Mucosa of descending colon (tissue), 3 donors: ENCODE data around the gene FAM111A. TPM values are rescaled to one million over a fixed set of nuclear protein-coding genes. Genes with fewer than 3 reads are reported as not detected.
A peak's percentile ranks its signal among the peaks of the same experiment; 100 is the strongest.
"Not testable (repeated sequence)": the region's sequence is repeated elsewhere in the genome, so short reads cannot be mapped to it uniquely, and the experiment has no call there.

Experiments used
- ATAC-seq: fragments of 200-7000 bp; cut with Tn5 transposase; one replicate; pipeline ENCODE4 v1.9.1; 2020; ENCODE audit warnings: mild to moderate bottlenecking, moderate library complexity
- DNase-seq, 3 donors: peaks; one replicate each; pipeline ENCODE4 v3.0.0-alpha.2; 2020
- H3K36me3 ChIP-seq: fragments of 200-600 bp; one replicate; pipeline ENCODE4 v1.8.0; 2021; ENCODE audit warnings: low read depth, mild to moderate bottlenecking
- H3K4me1 ChIP-seq: fragments of 200-600 bp; one replicate; pipeline ENCODE4 v1.8.0; 2021; ENCODE audit warnings: low read depth, mild to moderate bottlenecking
- H3K4me3 ChIP-seq: fragments of 200-600 bp; one replicate; pipeline ENCODE4 v1.8.0; 2021; ENCODE audit warnings: mild to moderate bottlenecking
- H3K9me3 ChIP-seq: fragments of 200-600 bp; one replicate; pipeline ENCODE4 v1.8.0; 2021; ENCODE audit warnings: mild to moderate bottlenecking
- intact Hi-C, 2 donors: fragments of 100-400 bp; cut with DNase I in 1 of 2; cut with micrococcal nuclease in 1 of 2; formaldehyde crosslinking; loops; one replicate each; pipeline versions ENCODE4 v1.11.0 to v1.11.1; 2022; cut with DNase I, micrococcal nuclease
- total RNA-seq, 3 donors: library from RNA; stranded (reverse); fragmentation: NEBNext Ultra II Directional in 2 of 3; extraction: Animal tissue kit (Norgen Biotek cat#: 25700) in 2 of 3; gene quantifications; one replicate each; pipeline versions ENCODE4 v1.2.1 to v1.2.4, GENCODE V29; 2021 to 2023
- TF ChIP-seq, protein P1 (sequence below): fragments of 200-600 bp; IDR thresholded peaks from one replicate; pipeline ENCODE4 v1.8.0; 2022; ENCODE audit warnings: antibody characterized with exemption, mild to moderate bottlenecking
- donor health status: DM: no; HTN: no; CAD: no; lungs with moderate emphysema.
- donor health status: DM: no; HTN: no; CAD: no.
- donor health status: DM: no; HTN: yes; CAD: no.

The FAM111A gene
- total RNA-seq, 3 donors from 2014 or later = 33.6 to 36.0 (median 35.6) TPM

DNA sequence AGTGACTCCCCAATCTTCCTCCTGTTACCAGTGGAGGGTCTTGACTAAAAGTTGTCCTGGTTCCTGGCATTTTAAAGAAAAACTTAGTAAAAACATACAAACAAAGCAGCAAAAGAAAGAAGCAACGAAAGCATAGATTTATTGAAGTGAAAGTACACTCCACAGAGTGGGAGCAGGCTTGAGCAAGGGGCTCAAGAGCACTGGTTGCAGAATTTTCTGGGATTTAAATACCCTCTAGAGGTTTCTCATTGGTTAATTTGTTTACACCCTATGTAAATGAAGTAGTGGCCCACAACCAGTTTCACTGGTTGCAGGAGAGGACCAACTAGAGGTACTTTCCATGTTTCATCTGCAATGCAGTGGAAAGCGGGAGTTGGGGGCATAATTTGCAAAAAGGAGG, 24.9 kb upstream of the FAM111A start:
- no peaks in the 10 kb centered on the region for H3K36me3 ChIP-seq
- intact Hi-C loops = no loop called here
- TF ChIP-seq, protein P1, sequence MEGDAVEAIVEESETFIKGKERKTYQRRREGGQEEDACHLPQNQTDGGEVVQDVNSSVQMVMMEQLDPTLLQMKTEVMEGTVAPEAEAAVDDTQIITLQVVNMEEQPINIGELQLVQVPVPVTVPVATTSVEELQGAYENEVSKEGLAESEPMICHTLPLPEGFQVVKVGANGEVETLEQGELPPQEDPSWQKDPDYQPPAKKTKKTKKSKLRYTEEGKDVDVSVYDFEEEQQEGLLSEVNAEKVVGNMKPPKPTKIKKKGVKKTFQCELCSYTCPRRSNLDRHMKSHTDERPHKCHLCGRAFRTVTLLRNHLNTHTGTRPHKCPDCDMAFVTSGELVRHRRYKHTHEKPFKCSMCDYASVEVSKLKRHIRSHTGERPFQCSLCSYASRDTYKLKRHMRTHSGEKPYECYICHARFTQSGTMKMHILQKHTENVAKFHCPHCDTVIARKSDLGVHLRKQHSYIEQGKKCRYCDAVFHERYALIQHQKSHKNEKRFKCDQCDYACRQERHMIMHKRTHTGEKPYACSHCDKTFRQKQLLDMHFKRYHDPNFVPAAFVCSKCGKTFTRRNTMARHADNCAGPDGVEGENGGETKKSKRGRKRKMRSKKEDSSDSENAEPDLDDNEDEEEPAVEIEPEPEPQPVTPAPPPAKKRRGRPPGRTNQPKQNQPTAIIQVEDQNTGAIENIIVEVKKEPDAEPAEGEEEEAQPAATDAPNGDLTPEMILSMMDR = no peak
- DNase-seq (no peak), ATAC-seq (no peak)
- H3K9me3 ChIP-seq = peaks cover 21% of the 10 kb centered on the region
- no peak overlapping the region for H3K4me3 ChIP-seq
- no peaks in the 10 kb centered on the region for H3K4me1 ChIP-seq

DNA sequence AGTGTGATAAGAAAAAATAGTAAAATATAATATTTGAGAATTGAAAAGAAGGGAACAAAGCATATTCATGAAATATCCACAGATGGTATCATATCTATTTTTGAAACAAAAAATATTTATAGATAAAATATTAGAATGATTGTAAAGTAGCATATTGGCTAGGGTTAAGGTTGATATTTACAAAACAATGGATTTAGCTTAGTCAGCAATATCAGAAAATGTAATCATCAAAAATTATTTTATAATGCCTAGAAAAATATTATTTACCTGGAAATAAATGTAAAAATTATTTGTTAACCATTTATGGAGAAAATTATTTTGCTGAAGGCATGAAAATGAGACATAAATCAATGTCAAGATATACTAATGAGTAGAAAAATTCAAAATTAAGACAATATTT, 22.8 kb upstream of the FAM111A start:
- Histone ChIP-seq H3K36me3 (no peaks in the 10 kb centered on the region), H3K9me3 (peaks cover 21% of the 10 kb centered on the region), H3K4me3 (no peak overlapping the region), H3K4me1 (no peaks in the 10 kb centered on the region)
- intact Hi-C loops = no loop called here
- TF ChIP-seq, protein P1 = no peak
- DNase-seq = no peak
- no peak for ATAC-seq

GRCh38 chr11:59135648-59136461, 6.8 kb upstream of the FAM111A start:
- ATAC-seq (peak; percentile 99), DNase-seq (peak; percentile 85 to 92 (median 90))
- Histone ChIP-seq H3K9me3 (peaks cover 15% of the 10 kb centered on the region), H3K4me1 (peaks cover 5% of the 10 kb centered on the region), H3K36me3 (peaks cover 3% of the 10 kb centered on the region), H3K4me3 (no peak overlapping the region)
- TF ChIP-seq, protein P1 = peak; percentile 97
- intact Hi-C loops = no loop called here

DNA sequence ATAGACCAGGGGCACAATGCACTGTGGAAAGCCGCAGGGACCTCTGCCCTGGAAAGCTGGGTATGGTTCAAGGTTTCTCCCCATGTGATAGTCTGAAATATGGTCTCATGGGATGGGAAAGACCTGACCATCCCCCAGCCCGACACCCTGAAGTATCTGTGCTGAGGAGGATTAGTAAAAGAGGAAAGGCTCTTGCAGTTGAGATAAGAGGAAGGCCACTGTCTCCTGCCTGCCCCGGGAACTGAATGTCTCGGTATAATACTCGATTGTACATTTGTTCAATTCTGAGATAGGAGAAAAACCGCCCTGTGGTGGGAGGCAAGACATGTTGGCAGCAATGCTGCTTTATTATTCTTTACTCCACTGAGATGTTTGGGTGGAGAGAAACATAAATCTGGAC, 6.1 kb upstream of the FAM111A start:
- H3K4me3 ChIP-seq, ATAC-seq, H3K4me1 ChIP-seq, H3K36me3 ChIP-seq, DNase-seq, intact Hi-C loops: not testable (repeated sequence)
- H3K9me3 ChIP-seq = peaks cover 11% of the 10 kb centered on the region

DNA sequence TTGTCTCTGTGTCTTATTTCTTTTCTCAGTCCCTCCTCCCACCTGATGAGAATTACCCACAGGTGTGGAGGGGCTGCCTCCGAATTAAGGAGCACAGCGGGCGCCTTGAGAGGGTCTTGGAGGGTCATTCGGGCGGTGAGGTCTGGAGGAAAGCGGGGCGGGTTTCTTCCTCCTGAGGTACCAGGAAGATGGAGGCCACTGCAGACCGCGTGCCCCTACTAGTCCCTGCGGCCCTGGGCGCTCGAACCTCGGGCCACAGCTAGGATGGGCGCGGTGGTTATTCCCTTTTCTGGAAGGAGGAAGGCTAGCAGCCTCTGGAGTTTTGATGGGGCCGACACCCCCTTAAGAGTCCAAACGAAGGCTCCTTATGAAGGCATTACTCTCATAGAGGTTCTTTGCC, 5.5 kb upstream of the FAM111A start:
- peak in 1 of 3 donors; percentile 44 for DNase-seq
- H3K4me3 ChIP-seq = no peak overlapping the region
- intact Hi-C loops = no loop called here
- H3K36me3 ChIP-seq = peaks cover 3% of the 10 kb centered on the region
- TF ChIP-seq, protein P1 = no peak
- H3K4me1 ChIP-seq = peaks cover 10% of the 10 kb centered on the region
- ATAC-seq = no peak
- H3K9me3 ChIP-seq = peaks cover 5% of the 10 kb centered on the region

DNA sequence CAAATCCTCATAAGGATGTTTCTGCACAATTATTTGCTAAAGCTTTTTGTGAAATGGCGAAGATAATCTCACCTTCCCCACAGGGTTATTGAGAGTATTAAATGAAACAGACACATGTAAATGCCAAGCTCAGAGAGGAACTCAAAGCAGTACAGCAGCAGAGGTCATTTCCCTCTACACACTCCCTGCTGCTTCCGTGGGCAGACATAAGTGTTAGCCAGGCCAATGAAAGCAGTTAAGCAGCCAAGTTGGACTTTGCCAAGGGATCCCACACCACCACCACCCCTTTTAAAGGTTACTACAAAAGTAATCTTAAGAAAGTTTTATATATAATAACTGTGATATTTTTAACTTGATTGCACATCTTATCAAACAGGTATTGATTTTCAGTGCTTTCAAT, 4.0 kb upstream of the FAM111A start:
- H3K4me3 ChIP-seq = no peak overlapping the region
- H3K9me3 ChIP-seq = no peaks in the 10 kb centered on the region
- peaks cover 17% of the 10 kb centered on the region for H3K4me1 ChIP-seq
- TF ChIP-seq, protein P1 = no peak
- ATAC-seq = no peak
- peaks cover 3% of the 10 kb centered on the region for H3K36me3 ChIP-seq
- intact Hi-C loops = no loop called here
- DNase-seq = no peak
